ENCODE data around the gene CUL5.

DNA sequence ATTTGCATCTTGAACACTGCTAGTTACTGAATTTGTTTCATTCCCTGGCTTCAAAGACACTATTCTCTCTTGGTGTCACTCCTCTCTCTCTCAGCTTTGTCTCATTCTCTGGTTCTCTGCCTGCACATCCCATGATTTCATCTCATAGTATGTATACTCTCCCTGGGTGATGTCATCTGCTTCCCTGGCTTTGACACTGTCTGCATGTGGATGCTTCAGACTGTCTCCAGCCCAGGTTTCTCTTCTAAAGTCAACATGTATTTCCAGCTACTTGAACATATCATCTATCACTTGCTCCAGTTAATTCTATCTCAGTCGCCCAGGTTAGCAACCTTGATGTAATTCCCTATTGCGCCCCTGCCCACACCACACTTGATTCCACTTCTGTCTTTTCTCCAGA lies 103.4 kb downstream of the CUL5 start:
- TF ChIP-seq, protein P1, sequence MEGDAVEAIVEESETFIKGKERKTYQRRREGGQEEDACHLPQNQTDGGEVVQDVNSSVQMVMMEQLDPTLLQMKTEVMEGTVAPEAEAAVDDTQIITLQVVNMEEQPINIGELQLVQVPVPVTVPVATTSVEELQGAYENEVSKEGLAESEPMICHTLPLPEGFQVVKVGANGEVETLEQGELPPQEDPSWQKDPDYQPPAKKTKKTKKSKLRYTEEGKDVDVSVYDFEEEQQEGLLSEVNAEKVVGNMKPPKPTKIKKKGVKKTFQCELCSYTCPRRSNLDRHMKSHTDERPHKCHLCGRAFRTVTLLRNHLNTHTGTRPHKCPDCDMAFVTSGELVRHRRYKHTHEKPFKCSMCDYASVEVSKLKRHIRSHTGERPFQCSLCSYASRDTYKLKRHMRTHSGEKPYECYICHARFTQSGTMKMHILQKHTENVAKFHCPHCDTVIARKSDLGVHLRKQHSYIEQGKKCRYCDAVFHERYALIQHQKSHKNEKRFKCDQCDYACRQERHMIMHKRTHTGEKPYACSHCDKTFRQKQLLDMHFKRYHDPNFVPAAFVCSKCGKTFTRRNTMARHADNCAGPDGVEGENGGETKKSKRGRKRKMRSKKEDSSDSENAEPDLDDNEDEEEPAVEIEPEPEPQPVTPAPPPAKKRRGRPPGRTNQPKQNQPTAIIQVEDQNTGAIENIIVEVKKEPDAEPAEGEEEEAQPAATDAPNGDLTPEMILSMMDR (IDR thresholded peaks at IDR 0.05) = no peak
- TF ChIP-seq POLR2A (IDR thresholded peaks at IDR 0.05) = no peak
